Measurements from ENCODE around the gene ZNF823.

The ZNF823 gene

DNA sequence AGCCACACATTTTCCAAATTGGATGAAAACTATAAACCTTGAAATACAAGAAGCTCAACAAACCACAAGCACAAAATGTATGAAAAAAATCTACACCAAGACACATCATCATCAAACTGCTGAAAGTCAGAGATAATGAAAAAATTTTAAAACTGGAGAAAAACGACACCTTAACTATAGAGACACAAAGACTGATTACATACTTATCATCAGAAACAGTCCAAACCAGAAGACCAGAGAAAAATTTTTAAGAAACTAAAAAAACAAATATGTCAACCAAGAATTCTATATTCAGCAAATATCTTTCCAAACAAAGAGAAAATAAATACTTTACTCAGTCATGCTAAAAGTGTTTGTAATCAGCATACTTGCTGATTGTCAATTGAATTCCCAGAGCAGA lies 8.5 kb upstream of the ZNF823 start:
- H3K79me2 ChIP-seq (ENCODE audit: control insufficient read depth, low read length): no peaks in the 10 kb centered on the region
- no peaks in the 10 kb centered on the region for H3K9me3 ChIP-seq (ENCODE audit: control insufficient read depth, insufficient read depth, low read length)
- H3K36me3 ChIP-seq (ENCODE audit: control insufficient read depth, low read length): no peaks in the 10 kb centered on the region
- no peak overlapping the region for H3K27ac ChIP-seq (ENCODE audit: low read depth, low read length)
- no peaks in the 10 kb centered on the region for H3K4me1 ChIP-seq (ENCODE audit: control insufficient read depth, low read length)
- TF ChIP-seq, protein P1, sequence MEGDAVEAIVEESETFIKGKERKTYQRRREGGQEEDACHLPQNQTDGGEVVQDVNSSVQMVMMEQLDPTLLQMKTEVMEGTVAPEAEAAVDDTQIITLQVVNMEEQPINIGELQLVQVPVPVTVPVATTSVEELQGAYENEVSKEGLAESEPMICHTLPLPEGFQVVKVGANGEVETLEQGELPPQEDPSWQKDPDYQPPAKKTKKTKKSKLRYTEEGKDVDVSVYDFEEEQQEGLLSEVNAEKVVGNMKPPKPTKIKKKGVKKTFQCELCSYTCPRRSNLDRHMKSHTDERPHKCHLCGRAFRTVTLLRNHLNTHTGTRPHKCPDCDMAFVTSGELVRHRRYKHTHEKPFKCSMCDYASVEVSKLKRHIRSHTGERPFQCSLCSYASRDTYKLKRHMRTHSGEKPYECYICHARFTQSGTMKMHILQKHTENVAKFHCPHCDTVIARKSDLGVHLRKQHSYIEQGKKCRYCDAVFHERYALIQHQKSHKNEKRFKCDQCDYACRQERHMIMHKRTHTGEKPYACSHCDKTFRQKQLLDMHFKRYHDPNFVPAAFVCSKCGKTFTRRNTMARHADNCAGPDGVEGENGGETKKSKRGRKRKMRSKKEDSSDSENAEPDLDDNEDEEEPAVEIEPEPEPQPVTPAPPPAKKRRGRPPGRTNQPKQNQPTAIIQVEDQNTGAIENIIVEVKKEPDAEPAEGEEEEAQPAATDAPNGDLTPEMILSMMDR (IDR thresholded peaks at IDR 0.05; ENCODE audit: low read depth, low read length, poor library complexity, severe bottlenecking): no peak
- no peak for TF ChIP-seq EZH2phosphoT487 (IDR thresholded peaks at IDR 0.05; ENCODE audit: borderline replicate concordance, low read length)
- no peaks in the 10 kb centered on the region for H4K20me1 ChIP-seq (ENCODE audit: control insufficient read depth, insufficient read depth, low read depth, low read length)
- no peaks in the 10 kb centered on the region for H3K9me2 ChIP-seq (replicated peaks; ENCODE audit: control insufficient read depth, low read length)
- no peak overlapping the region for H3K4me3 ChIP-seq (ENCODE audit: low read length)
- H3K27me3 ChIP-seq (ENCODE audit: control insufficient read depth, low read length): peaks cover 5% of the 10 kb centered on the region
- H3K4me2 ChIP-seq (ENCODE audit: low read length): no peak overlapping the region
- H3F3A ChIP-seq (ENCODE audit: control insufficient read depth, insufficient read depth): no peaks in the 10 kb centered on the region

GRCh38 chr19:11745869-11746268 lies 7.1 kb upstream of the ZNF823 start:
- TF ChIP-seq EZH2phosphoT487 (IDR thresholded peaks at IDR 0.05; ENCODE audit: borderline replicate concordance, low read length): no peak
- TF ChIP-seq, protein P1 (IDR thresholded peaks at IDR 0.05; ENCODE audit: low read depth, low read length, poor library complexity, severe bottlenecking): no peak
- Histone ChIP-seq H3K27ac (ENCODE audit: low read depth, low read length) (no peak overlapping the region), H3K79me2 (ENCODE audit: control insufficient read depth, low read length) (no peaks in the 10 kb centered on the region), H3K4me1 (ENCODE audit: control insufficient read depth, low read length) (no peaks in the 10 kb centered on the region), H3K27me3 (ENCODE audit: control insufficient read depth, low read length) (peaks cover 5% of the 10 kb centered on the region; the same call in 1 of the 2 replicates), H3K4me3 (ENCODE audit: low read length) (no peak overlapping the region), H3K4me2 (ENCODE audit: low read length) (no peak overlapping the region), H3K9me3 (ENCODE audit: control insufficient read depth, insufficient read depth, low read length) (no peaks in the 10 kb centered on the region), H3K9me2 (replicated peaks; ENCODE audit: control insufficient read depth, low read length) (no peaks in the 10 kb centered on the region), H4K20me1 (ENCODE audit: control insufficient read depth, insufficient read depth, low read depth, low read length) (no peaks in the 10 kb centered on the region), H3F3A (ENCODE audit: control insufficient read depth, insufficient read depth) (no peaks in the 10 kb centered on the region), H3K36me3 (ENCODE audit: control insufficient read depth, low read length) (no peaks in the 10 kb centered on the region)

DNA sequence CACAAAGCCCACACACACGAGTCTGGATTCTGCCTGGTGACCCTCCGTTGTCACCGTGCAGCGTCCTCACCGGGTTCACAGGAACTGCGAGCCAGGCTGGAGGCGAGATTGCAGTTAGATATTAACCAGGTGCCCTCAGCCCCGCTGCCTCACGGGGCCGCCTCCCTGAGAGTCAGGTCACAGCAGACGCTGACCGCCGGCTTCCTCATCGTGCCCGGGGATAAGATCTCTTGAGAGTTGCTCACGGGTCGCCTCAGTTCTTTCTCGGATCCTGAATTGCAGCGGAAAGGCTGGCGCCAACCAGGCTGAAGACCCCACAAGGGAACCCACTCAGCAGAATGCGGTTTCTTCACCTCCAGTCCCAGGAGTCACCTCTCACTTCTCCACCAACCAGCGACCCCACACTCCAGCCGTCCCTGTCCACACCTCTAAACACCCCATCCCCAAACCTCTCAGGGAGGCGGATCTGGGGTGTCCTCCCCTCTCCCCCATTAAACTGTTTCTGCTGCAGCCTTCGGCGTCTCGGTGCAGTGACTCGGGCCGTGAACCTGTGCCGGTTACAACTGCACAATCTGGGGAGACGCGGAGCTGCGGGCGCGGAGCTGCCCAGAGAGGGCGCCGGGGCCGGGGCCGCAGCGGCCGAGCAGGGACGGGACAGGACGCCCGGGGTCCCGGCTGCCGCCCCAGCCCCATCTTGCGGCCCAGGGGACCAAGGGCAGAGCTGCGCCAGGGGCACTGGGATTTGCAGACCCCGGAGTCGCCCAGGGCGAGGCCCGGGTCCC lies 591 bp downstream of the ZNF823 start:
- peak overlapping the region; percentile 92 for H3K4me2 ChIP-seq (ENCODE audit: low read length)
- no peaks in the 10 kb centered on the region for H4K20me1 ChIP-seq (ENCODE audit: control insufficient read depth, insufficient read depth, low read depth, low read length)
- no peaks in the 10 kb centered on the region for H3K36me3 ChIP-seq (ENCODE audit: control insufficient read depth, low read length)
- TF ChIP-seq, protein P1 (IDR thresholded peaks at IDR 0.05; ENCODE audit: low read depth, low read length, poor library complexity, severe bottlenecking): no peak
- no peak for TF ChIP-seq EZH2phosphoT487 (IDR thresholded peaks at IDR 0.05; ENCODE audit: borderline replicate concordance, low read length)
- H3K27ac ChIP-seq (ENCODE audit: low read depth, low read length): no peak overlapping the region
- H3K27me3 ChIP-seq (ENCODE audit: control insufficient read depth, low read length): no peaks in the 10 kb centered on the region
- no peaks in the 10 kb centered on the region for H3K9me2 ChIP-seq (replicated peaks; ENCODE audit: control insufficient read depth, low read length)
- peak overlapping the region; percentile 93 for H3K4me3 ChIP-seq (ENCODE audit: low read length)
- H3K9me3 ChIP-seq (ENCODE audit: control insufficient read depth, insufficient read depth, low read length): no peaks in the 10 kb centered on the region
- peaks cover 4% of the 10 kb centered on the region; the same call in 1 of the 2 replicates for H3F3A ChIP-seq (ENCODE audit: control insufficient read depth, insufficient read depth)
- H3K79me2 ChIP-seq (ENCODE audit: control insufficient read depth, low read length): peaks cover 13% of the 10 kb centered on the region
- peaks cover 20% of the 10 kb centered on the region for H3K4me1 ChIP-seq (ENCODE audit: control insufficient read depth, low read length)
